Inflammatory macrophage (primary cell): ENCODE results near the gene SLC38A10.

Experiments used
- DNase-seq, 2 donors: peaks; one replicate each; pipeline ENCODE4 v3.0.0-alpha.2; 2020 to 2022

Gene SLC38A10

DNA sequence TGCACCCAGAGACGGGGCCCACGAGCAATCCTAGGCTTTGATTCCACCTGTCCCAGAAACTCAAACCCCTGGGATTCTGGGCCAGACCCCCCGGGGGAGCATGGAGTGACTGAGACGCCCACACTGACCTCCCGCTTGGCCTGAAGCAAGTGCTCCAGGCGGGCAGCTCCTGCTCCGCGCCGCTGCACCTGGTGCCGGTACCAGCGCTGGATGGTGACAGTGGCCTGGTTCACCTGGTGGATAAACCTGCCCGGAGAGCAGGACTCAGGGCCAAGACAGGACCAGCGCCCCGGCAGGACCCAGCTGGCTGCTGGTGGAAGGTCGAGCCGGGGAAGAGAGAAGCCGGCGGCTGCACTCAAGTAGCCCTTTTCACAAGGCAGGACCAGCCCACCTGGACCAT is 94.9 kb downstream of the SLC38A10 start:
- no peak for DNase-seq

DNA sequence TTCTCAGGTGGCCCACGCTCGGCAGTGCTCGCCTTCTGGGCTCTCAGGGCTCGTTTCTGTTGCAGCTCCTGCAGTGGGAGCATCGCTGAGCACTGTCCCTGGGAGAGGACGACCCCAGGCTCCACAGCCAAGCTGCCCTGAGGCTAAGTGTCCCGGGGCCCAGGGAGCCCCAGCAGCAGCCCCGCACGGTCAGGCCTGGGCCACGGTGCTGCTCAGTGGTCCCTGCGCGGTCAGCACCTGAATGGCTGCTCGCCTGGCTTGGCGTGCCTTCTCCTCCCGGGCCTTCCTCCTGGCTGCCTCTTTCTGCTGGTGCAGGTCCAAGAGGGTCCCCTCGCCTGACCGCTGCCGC is 95.7 kb downstream of the SLC38A10 start:
- DNase-seq, result no peak

DNA sequence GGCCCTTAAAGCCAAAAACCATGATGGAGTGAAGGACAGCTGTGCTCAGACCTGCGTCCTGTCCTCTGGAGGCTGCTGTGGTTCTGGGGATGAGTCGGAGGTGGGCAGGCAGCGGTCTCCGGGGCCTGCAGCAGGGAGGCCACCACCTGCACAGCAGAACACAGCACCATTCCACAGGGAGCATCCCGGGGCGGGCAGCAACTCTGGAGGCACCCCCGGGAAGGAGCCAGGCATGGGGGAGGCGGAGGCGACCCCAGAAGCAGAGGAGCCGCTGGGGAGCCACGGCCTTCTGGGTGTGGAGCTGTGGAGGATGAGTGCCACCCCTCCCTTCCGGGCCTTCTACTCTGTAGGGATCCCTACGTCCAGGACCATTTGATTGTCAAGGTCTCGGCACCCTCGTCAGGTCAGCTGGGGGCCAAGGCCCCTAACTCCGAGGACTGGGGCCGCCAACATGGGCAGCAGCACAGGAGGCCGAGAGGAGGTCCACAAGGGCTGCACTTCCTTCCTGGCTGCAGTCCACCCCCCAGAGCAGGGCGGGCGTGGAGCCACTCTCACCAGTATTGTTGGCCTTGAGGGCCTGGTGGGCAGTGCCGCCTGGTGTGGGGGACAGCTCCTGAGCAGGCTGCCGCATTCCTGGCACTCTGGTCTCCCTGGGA is 96.2 kb downstream of the SLC38A10 start:
- DNase-seq, result no peak

DNA sequence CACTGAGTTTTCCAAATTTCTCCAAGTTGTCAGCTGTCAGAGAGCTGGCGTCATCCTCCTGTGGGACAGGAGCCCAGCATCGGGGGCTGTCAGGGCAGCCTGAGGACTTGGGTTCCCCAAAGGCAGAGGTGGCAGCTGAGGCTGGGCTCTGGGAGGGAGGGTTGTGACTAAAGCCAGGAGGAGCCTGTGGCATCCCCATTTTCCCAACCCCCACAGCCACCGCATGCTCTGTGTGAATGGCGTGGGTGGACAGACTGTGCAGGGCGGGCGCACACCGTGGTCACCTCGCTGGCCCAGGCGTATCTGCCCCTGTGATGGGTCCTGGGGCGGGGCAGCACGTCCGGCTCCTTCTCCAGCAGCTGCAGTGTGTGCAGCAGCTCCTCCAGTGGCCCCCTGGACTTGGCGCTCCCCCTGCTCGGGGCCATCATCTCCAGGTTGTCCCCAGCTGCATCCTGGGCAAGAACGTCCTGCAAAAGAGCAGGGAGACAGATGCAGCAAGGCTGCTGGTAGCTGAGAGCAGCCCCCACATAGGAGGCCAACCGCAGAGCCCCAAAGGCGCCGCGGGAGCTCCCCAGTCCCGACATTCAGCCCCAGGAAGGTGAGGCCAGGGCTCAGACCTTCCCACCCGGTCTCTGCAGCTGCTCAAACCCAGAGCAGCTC is 97.1 kb downstream of the SLC38A10 start:
- no peak for DNase-seq

DNA sequence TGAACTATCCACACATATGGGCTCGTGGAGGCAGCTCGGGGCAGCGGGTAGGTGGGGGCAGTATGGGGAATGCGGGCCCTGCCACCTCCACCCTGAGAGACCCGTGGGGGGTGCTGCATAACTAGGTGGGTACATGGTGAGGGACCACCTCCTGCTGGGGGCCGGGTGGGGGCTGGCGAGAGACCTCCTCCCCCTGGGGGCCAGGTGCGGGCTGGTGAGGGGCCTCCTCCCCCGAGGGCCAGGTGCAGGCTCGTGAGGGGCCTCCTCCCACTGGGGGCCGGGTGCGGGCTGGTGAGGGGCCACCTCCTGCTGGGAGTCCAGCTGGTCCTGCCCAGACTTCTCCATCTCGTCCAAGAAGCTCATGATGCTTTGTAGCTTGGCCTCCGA is 97.7 kb downstream of the SLC38A10 start:
- no peak for DNase-seq

DNA sequence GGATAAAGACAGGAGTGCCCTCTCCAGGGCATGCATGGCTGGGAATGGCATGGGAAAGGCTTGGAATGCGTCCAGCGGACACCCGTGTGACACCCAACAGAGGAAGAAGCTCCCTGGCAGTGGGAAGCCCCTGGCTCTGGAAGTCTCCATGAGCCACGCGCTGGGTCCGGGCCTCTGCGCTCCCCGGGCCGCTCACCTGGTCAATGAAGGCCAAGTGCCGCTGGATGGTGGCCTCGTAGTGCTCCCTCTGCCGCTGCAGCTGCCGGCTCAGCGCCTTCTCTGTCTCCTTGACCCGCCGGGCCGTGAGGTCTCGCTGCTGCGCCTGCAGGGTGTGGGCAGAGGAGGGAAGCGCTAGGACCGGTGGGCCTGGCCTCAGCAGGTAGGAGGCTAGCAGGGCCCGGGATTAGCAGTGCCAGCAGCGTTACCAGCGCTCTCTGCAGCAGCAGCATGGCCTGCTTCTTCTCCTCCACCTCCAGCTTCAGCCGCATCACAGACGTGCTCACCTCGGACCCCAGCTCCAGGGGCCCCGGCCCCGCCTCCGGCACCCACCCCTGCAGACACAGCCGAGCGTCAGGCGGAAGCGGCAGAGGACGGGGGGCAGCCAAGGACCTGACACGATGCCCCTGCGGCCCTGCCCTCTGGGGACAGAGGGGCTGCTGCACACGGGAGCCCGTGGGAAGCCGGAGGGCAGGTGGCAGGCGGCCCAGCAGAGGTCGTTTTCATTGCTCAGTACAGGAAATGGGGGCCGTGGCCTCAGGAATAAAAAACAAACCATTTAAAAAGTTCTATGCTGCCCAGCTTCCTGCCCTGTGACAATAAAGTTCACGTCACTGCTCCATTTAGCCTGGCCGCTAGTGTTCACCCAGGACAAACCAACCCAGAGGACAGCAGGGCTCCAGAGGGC is 98.3 kb downstream of the SLC38A10 start:
- DNase-seq, result no peak

DNA sequence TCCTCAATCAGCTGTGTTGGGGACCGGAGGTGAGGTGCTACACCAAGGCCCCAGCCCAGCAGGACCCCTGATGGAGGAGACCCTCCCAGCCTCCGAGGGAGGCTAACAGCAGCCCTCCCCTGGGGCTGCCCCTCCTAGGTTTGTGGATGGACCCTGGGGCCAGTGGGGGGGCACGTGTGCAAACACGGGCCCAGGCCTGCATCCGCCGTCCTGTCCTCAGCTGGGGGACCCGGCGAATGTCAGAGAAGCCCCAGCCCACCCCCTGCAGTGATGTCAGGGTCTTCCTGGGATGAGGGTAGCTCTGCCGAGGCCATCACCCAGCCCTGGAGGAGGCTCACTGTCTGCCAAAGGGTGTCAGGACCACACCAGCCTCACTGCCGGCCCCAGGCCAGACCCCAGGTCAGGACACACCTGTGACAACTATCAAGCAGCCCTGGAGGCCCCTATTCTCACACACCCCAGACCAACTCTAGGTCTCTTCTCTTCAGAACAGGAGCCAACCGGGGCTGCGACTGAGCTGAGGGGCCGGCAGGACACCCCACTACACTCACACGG is 99.1 kb downstream of the SLC38A10 start:
- no peak for DNase-seq
